GM10248 (cell line): ENCODE results near the gene ARAP2.

ENCODE experiments used
- CTCF ChIA-PET: fragments of 300-600 bp; sonication (Branson Sonifier 250); formaldehyde crosslinking; extraction: SDS; loops from one replicate; lab custom pipeline; 2021; ENCODE audit warnings: antibody characterized with exemption; lab: Yijun Ruan, JAX
- POLR2A ChIA-PET: fragments of 350-650 bp; sonication (Branson Sonifier 250); formaldehyde crosslinking; extraction: SDS; loops from one replicate; lab custom pipeline; 2020; ENCODE audit warnings: antibody characterized with exemption; lab: Yijun Ruan, JAX
- DNase-seq: peaks from one replicate; pipeline ENCODE4 v3.0.0; 2012; ENCODE audit errors: extremely low spot score
- CTCF ChIP-seq: IDR thresholded peaks from 2 replicates; pipeline ENCODE4 v1.5.1; 2012; ENCODE audit warnings: mild to moderate bottlenecking, low read depth; ENCODE audit errors: extremely low read depth, missing control alignments, control extremely low read depth

The ARAP2 gene

DNA sequence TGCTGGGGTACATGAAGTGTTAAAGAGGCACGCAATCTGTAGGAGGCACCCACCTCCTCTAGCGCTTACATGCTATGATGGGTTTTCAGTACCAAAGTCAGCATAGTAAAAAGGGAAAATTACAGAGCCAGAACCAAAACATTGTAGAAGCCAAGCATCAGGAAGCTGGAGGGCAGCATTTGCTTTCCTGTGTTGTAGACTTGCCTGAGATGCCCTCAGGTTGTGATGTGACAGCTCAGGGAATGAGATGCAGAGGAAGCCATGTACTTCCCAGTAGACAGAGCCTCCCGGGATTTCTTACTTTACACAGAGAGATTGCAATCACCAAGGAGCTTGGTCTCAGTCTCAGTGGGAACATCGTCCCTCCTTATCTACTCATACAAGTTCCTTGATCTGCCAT, 161.5 kb downstream of the ARAP2 start:
- POLR2A ChIA-PET, result no interaction called here
- no peak for TF ChIP-seq CTCF
- no peak for DNase-seq
- CTCF ChIA-PET, result interaction anchor here (0.6 kb wide), 1 partner anchor 10 kb away, joined by 3 read pairs; no protein-coding TSS in a partner anchor

GRCh38 chr4:36081185-36081584, 163.1 kb downstream of the ARAP2 start:
- DNase-seq, result peak; percentile 37
- CTCF ChIA-PET, result interaction anchor here (1.3 kb wide), 1 partner anchor 318 kb away, joined by 3 read pairs; no protein-coding TSS in a partner anchor
- no peak for TF ChIP-seq CTCF
- POLR2A ChIA-PET, result no interaction called here

GRCh38 chr4:36079666-36080065, 164.6 kb downstream of the ARAP2 start:
- ChIA-PET POLR2A (no interaction called here), CTCF (no interaction called here)
- DNase-seq, result no peak
- no peak for TF ChIP-seq CTCF

- DNase-seq, result no peak
- CTCF ChIA-PET, result interaction anchor here (1.2 kb wide), 1 partner anchor 68 kb away, joined by 3 read pairs; no protein-coding TSS in a partner anchor
- POLR2A ChIA-PET, result no interaction called here
- no peak for TF ChIP-seq CTCF
Observed at GRCh38 chr4:36078319-36078718, 166.0 kb downstream of the ARAP2 start.

- DNase-seq, result no peak
- TF ChIP-seq CTCF, result no peak
- ChIA-PET POLR2A (no interaction called here), CTCF (interaction anchor here (0.9 to 1.0 kb wide), 2 partner anchors 10 to 21 kb away, joined by 3 read pairs; no protein-coding TSS in a partner anchor)
Observed at GRCh38 chr4:36072529-36072928, 171.8 kb downstream of the ARAP2 start.

DNA sequence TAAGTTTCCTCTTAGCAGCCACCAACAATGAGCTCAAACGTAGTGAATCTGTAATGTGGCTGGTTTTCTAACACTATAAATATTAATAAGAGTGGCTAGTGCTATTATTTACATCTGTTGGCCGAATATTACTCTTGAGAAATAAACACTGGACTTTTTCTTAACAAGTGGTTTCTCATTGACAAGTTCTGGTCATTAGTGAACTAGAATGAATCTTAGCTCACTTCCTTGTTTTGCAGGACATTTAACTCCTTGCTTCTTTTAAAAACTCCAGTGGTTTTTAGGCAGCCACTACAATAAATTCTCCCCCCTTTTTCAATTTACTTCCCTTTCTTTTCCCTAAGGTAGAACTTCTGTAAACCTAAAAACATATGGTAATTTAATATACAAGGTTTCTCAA, 177.2 kb downstream of the ARAP2 start:
- CTCF ChIA-PET, result no interaction called here
- POLR2A ChIA-PET, result no interaction called here
- no peak for TF ChIP-seq CTCF

More for the DNA sequence above, 177.2 kb downstream of the ARAP2 start:
- DNase-seq, result no peak
